ENCODE measurements around the gene TTLL6.
"Not testable (repeated sequence)": the region's sequence is repeated elsewhere in the genome, so short reads cannot be mapped to it uniquely, and the experiment has no call there.

Gene TTLL6

GRCh38 chr17:48816774-48817590 lies at the start of gene TTLL6:
TTLL6 (minus strand) TSS chr17:48817229; CDS start chr17:48817072, 157 bp downstream.
- peak; percentile 77 for DNase-seq (ENCODE audit: low spot score)

DNA sequence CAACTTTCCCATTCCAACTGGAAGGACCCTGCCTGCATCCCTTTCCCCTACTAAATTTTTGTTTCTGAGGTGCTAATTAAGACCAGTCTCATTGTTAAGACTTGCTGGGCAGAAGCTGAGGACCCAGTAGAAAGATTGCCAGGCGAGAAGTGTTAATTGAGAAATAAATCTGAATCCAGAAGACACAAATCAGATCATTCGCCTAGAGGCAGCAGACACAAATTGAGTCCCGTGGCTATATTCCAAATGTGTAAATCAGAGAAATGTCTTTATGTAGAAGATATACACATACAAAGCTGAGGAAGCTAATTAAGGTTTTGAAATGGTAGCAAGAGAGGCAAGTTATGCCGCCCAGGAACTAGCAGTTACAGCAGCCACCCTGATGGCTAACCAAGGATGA lies 43.4 kb upstream of the TTLL6 start:
- DNase-seq (ENCODE audit: low spot score): no peak

DNA sequence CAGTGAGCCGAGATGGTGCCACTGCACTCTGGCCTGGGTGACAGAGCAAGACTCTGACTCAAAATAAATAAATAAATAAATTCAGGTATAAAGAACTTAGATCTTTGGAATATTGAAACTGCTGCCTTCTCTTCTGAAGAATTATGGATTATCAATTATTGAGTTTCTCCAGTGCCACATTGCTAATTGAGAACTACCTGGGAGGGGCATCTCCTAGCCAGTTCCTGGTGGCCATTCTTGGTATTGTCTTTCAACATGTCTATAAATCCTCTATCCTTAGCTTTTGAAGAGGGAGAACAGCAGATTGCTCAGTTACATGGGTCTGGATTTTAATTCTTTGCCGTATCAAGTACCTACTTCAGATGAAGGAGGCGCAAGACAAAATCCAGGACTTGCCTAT lies 43.0 kb upstream of the TTLL6 start:
- DNase-seq (ENCODE audit: low spot score): no peak

- DNase-seq (ENCODE audit: low spot score): no peak
Observed at GRCh38 chr17:48856122-48856821, 39.2 kb upstream of the TTLL6 start.

- DNase-seq (ENCODE audit: low spot score): no peak
Observed at GRCh38 chr17:48854774-48855476, 37.9 kb upstream of the TTLL6 start.

- DNase-seq (ENCODE audit: low spot score): no peak
Observed at GRCh38 chr17:48850792-48851323, 33.8 kb upstream of the TTLL6 start.

DNA sequence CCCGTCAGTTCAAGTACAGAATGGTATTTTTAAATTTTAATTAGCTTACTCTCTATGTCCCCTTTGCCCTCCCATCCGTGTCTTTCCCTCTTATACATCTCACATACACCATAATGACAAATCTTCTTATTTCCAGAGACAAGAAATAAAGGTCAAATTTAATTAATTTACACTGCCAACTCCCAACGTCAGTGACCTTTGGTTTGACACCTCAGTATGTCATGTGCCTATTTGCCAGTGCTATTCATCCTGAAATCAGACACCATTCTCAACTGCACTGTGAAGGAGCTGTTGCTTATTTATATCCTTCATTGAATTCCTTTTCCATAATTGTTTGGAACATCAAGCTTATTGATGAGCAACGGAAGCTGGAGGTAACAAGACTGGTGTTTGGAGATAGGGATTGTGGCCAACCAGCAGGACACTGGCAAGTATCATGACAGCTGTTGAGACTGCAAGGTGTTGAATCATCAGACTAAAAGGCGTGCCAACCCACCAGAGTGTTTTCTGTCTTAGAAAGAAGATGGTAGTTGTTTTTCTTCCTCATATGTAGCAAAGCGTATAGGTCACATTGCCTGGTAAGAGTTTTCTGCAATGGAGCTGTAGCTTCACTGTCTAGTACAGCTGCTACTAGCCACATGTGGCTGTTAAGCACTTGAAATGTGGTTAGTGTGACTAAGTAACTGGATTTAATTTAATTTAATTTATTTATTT lies 26.3 kb upstream of the TTLL6 start:
- no peak for DNase-seq (ENCODE audit: low spot score)

DNA sequence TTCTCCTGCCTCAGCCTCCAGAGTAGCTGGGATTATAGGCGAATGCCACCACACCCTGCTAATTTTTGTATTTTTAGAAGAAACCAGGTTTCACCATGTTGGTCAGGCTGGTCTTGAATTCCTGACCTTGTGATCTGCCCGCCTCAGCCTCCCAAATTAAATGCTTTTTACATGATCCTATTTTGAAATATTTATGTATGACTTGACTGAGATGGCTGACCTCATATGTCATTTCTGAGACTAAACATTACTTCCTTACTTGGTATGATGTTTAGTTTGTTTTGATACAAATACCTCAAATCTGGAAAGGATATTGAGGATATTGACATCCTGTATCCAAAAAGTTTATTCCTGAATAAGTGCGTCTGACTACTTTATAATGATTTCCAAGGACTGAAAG lies 25.7 kb upstream of the TTLL6 start:
- DNase-seq (ENCODE audit: low spot score): no peak

DNA sequence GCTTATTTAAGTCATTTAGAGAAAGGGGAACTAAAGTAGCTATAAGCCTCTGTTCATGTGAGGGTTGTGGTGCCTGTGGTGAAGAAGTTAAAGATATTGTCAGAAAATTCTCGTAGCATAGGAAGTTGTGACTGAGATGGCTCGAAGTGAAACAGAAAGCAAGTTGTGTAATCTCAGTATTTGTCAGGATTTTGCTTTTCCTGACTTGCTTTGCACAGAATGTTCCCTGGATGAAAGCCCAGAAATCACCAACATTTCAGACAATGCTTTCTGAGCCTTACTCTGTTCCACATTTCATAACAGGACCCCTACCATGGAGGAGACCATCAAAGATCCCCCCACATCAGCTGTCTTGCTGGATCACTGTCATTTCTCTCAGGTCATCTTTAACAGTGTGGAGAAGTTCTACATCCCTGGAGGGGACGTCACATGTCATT lies 24.4 kb upstream of the TTLL6 start:
- DNase-seq (ENCODE audit: low spot score): peak; percentile 58

DNA sequence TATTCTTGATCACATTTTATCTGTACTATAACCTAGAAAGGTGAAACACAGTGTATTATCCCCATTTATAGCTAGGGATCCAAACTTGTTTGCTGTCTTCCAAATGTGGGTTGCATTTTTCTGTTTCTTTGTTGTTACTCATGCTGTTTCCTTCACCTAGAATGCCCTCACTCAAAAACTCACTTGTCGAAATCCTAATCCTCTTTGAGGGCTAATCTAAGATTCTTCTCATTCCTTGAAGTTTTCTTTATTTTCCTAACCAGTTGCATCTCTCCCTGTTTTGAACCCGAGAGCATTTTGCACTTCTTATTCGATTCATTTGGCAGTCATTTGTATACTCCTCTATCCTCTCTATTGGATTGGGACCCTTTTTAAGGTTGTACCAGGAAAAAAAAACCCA lies 23.4 kb upstream of the TTLL6 start:
- no peak for DNase-seq (ENCODE audit: low spot score)

GRCh38 chr17:48837458-48837857 lies 20.4 kb upstream of the TTLL6 start:
- DNase-seq (ENCODE audit: low spot score): peak; percentile 27

DNA sequence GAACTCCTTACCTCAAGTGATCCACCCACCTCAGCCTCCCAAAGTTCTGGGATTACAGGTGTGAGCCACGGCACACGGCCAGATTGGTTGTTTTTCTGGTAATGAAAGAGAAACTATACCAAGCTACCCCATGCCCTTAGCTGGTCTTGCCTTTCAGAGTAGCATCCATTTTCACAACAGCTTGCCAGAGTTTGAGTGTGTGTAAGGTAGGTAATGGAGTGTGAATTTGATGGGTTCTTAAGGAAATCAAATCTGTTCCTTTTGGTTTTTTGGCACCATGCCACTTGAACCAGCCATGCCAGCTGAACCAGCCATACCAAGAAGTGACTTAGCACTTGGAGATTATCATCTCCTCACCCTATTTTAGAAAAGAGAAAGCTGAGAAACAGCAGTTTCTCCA lies 18.9 kb upstream of the TTLL6 start:
- DNase-seq (ENCODE audit: low spot score): peak; percentile 14

DNA sequence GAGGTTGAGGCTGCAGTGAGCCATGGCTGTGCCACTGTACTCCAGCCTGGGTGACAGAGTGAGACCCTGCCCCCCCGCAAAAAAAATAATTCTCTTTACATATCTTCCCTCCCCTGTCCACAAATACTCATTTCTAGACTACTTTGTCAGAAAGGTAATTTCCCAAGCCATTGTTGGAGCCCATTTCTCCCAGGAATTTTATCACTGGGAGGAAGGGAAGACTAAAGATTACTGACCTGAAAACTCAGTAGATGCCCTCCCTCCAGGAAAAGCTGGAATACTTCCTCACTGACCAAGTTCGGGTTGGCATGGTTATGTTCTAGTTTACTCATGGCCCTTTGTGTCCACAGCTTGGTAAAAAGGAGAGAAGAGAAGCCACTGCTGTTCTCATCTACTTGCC lies 17.9 kb upstream of the TTLL6 start:
- no peak for DNase-seq (ENCODE audit: low spot score)

DNA sequence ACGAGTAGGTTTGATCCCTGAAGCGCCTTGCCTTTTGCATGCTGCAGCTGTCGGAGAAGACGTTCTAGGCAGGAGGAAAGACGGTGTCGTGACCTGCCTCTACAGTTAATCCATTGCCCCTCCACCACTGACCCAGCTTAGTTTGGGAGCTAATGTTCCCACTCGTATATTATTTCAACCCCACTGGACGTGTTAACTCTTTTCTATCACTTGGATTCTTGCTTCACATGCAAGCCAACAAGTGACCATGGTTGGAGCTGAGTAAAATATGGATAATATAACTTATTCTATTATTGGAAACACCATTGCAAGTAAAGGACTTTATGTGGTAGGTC lies 14.5 kb upstream of the TTLL6 start:
- no peak for DNase-seq (ENCODE audit: low spot score)

DNA sequence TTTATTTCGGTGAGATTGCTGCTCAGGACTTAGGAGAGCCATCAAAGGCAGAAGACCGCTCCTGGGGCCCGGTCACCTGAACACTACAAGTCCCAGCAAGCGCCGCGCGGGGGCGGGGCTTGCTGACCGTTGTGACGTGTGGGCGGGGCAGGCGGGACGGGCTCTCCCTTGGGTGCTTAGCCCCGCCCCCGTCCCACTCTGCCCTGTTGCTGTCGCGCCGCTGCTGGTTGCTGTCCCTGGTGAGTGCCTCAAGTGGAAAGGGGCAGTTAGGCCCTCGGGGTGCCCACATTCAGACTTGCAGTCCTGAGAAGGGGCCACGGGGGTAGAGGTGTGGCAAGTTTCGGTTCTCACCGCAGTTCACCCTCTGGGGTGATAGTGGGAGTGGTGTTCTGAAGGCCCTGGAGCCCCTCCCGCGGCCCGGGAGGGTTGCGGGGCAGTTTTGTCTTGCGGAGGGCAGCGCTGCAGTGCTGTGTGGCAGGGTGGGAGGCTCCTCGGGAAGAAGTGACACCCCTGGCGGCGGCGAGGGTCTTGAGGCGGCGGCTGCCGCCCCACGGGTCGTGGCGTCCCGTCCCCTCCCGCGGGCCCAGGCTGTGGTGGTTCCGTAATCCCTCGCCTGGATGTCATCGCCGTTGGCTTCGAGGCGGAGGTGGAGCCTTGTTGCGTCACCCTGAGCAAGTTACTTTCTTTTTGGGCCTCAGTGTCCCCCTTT lies 14.0 kb upstream of the TTLL6 start, which contains the start of gene CALCOCO2:
Gene CALCOCO2, plus strand, starts transcription at position 196 of the 709 bp plus-strand sequence. CDS start 10,673 bp downstream, outside the sequence.
- DNase-seq (ENCODE audit: low spot score): peak; percentile 89

GRCh38 chr17:48825446-48826381 lies 8.7 kb upstream of the TTLL6 start:
- DNase-seq (ENCODE audit: low spot score): no peak

DNA sequence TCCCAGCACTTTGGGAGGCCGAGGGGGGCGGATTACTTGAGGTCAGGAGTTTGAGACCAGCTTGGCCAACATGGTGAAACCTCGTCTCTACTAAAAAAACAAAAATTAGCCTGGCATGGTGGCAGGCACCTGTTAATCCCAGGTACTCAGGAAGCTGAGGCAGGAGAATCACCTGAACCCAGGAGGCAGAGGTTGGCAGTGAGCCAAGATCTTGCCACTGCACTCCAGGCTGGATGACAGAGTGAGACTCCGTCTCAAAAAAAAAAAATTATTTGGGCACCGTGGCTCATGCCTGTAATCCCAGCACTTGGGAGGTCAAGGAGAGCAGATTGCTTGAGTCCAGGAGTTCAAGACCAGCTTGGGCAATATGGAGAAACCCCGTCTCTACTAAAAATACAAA lies 3.9 kb upstream of the TTLL6 start:
- DNase-seq (ENCODE audit: low spot score): not testable (repeated sequence)

DNA sequence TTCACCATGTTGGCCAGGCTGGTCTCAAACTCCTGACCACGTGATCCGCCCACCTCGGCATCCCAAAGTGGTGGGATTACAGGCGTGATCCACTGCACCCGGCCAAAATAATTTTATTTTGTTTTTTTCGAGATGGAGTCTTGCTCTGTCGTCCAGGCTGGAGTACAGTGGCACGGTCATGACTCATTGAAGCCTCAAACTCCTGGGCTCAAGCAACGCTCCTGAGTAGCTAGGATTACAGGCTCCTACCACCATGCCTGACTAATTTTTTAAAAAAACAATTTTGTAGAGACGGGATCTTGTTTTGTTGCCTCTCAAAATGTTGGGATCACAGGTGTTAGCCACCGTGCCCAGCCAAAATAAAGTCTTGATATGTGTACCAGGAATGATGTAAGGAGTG lies 2.4 kb upstream of the TTLL6 start:
- no peak for DNase-seq (ENCODE audit: low spot score)

DNA sequence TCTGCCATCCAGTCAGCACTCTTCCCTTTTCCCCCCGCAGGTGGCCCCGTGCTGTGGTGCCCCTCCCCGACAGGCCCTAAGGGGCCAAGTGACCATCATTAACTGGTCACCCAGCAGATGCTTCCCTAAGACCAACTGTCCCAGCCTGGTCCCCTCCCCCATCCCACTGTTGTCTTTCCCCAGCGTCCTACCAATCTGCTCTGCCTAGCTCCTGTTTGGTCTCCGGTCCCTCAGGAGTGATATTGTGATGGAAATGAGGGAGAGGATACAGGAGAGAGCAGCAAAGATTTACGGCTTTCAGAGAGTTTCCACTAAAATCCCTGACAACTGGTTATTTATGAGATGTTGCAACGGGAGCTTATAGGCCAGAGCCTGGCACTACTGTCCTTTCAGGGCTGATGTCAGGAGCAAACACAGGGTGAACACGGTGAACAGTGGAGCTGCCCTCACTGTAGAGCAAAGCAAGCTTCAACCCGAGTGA lies 1.4 kb upstream of the TTLL6 start:
- no peak for DNase-seq (ENCODE audit: low spot score)

DNA sequence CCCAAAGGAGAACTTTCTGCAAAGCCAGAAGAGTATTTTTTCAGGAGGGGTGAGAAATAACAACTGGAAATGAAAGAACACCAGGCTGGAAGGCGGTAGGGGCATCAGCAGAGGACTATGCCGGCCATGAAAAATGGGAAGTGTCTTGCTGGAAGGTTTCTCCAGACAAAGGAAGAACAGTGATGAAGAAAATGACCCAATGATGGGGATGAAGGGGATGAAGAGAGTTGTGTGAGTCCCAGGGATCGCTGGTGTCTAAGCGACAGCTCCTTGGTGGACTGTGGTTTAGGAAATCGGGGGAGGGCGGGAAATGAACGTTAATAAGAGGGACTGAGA lies 623 bp downstream of the TTLL6 start:
- DNase-seq (ENCODE audit: low spot score): no peak
